Stimulated activated CD8-positive, alpha-beta memory T cell treated with anti-CD3 and anti-CD28 coated beads, Interleukin-15, amount 100 ng/mL, for 1 hour (primary cell): ENCODE results near the gene ARHGAP35.

Experiments
- DNase-seq: peaks from one replicate; pipeline ENCODE4 v3.0.0-alpha.2; 2020; ENCODE audit warnings: low read depth

ARHGAP35 gene

DNA sequence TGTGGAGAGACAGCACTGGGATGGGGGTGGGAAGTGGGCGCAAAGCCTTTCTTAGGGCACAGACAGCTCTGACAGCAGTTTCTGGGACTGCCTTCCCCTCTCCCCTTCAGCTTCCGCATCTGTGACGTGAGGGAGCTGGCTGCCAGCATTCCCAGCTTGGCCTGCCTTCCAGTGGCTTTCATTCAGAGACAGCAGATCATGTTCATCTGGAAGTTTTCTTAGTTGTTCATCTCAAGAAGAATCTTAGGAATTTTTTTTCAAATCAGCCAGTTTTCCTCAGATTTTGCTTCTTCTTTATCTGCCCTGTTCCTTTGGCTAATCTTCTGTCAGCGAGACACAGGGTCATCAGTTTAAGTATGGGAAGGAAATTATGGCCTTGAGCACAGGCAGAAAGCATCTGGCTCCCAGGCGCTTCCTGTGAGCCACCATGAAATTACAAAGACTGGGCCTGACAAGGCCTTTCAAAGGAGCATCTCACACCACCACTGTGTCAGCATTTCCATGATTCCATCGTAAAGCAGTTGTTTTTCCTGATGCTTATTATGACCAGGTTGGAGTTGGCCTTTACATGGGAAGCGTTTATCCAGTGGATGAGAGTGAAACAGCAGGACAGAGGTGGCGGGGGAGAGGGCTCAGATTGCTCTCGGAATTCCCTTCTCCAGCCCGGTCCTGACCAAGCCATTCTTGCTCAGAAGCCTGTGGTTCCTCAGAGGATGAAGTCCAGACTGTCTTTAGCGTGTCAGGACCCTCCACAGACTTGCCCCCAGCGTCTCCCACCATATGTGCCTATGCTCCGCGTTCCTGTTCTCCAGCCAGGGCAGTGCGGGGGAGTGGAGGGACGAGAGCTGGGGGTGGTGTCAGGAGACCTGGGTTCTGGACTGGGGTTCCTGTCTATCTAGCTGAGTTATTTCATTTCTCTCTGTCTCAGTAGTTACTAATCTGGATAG, 43.6 kb downstream of the ARHGAP35 start:
- no peak for DNase-seq

DNA sequence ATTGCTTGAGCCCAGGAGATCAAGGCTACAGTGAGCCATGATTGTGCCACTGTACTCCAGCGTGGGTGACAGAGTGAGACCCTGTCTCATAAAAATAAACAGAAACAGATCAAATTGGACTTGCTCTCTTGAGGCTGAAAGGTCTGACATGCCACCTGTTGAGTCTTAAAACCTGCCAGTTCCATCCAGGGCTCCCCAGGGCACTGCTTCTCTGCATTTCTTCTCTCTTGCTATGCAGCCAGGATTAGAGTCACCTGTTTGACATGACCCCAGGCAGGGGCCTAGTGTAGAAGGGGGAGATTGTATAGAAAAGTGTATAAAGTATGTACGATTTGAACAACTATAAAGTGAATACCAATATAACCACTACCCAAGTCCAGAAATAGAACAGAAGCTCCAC, 45.4 kb downstream of the ARHGAP35 start:
- no peak for DNase-seq

DNA sequence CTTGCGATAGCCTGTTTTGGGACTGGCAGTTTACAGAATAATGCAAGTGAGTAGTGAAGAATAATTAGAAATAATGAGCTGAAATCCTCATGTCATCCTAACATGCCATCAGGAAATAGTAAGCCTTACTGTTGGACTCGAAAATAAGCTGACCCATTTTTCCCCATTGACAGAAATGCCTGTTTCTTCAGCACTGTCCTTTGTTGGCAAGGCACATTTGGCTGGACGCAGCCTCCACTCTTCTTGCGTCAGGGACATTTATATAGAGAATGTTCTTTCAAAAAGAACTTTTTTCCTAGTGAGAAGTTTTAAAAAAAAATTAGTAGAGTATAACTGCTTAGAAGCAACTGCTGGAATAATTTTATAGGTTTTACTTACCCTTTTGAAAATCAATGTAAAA, 47.1 kb downstream of the ARHGAP35 start:
- no peak for DNase-seq

DNA sequence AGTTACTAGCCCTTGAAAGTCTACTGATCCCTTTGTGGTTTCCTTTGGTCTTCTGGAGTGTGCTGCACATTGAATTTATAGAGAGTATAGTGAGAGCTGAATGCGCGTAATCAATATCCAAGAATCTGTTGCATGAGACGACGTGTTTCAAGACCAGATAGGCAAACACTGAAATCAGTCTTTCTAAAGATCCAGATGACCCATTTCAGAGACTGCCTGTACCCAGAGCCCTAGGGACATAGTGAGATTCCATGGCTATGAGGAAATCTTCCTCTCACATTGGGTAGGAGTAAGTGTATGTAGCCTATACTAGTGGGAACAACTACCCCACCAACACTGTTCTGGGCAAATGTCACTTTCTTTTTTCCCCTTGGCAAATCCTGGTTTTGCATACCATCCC, 48.6 kb downstream of the ARHGAP35 start:
- no peak for DNase-seq
